ENCODE data around the gene PDE6D.

The PDE6D gene

DNA sequence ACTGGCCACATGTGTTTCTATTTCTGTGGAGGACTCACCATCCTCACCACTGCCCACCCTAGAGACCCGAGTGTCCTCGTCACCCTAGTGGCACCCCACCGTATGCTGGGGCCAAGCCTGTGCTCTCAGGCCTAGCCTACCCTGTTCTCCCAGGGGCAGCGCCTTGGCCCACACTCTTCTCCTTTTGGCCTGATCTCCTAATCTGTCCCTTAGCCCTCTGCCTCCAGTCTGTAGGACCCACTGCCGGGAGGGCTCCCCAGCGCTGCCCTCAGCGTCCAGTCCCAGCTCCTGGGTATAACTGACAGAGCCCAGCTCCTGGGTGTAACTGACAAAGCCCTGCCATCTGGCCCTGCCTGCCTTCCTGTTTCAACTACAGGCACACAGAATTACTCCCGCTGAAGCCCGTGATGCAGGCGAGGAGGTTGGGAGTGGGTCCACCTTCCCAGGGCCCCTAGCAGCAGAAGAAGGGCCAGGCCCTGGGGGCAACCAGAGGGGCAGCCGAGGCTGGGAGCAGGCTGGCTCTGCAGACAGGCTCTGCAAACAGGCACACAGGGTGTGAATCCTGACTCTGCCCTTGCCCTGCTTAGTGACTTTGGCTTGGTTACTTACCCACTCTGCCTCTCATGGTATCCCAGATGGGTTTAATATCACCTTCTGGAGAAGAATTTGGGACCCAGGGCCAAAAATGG lies 98.3 kb downstream of the PDE6D start:
- DNase-seq (ENCODE audit: low read depth): no peak
